ENCODE data around the gene CDC20. TPM values are rescaled to one million over a fixed set of nuclear protein-coding genes. Genes with fewer than 3 reads are reported as not detected.

The CDC20 gene
- polyA plus RNA-seq (2011; rRNA removed) (22.8 and 27.5 TPM in 2 replicates), polyA minus RNA-seq (2011; rRNA and poly(A)+ RNA removed) (41.6 and 47.4 TPM in 2 replicates)

- H3K4me3 ChIP-seq (ENCODE audit: low read depth, low read length): peak within 1 kb of the TSS; percentile 73
- TF ChIP-seq CTCF (IDR thresholded peaks at IDR 0.05; ENCODE audit: low read depth, low read length): no peak
- POLR2A ChIA-PET: interaction anchor here (0.5 to 2.5 kb wide), 10 partner anchors 9 to 132 kb away, joined by 3 to 25 read pairs (median 5); partner anchors contain the start of genes C1orf210, ELOVL1, MED8 and SZT2
- peaks cover 4% of the 10 kb centered on the region; the same call in 1 of the 2 replicates for H3K9me3 ChIP-seq (ENCODE audit: control insufficient read depth, insufficient read depth, low read length)
- peak within 1 kb of the TSS; percentile 83 for H3K27ac ChIP-seq (ENCODE audit: low read depth, low read length)
- CTCF ChIA-PET: interaction anchor here (0.6 to 2.3 kb wide), 5 partner anchors 16 to 443 kb away, joined by 3 to 15 read pairs (median 3); no protein-coding TSS in a partner anchor
- no peaks in the 10 kb centered on the region for H3K27me3 ChIP-seq (ENCODE audit: control insufficient read depth, insufficient read depth, low read length)
- DNase-seq (ENCODE audit: low read depth, low spot score): peak; percentile 82
These were observed at the start of gene CDC20 for GRCh38 chr1:43358746-43359693. Gene CDC20 (plus strand): TSS chr1:43358981. CDS start chr1:43359216, 235 bp downstream.

- CTCF ChIA-PET: no interaction called here
- Histone ChIP-seq H3K9me3 (ENCODE audit: control insufficient read depth, insufficient read depth, low read length) (no peaks in the 10 kb centered on the region; the same call in 1 of the 2 replicates), H3K27me3 (ENCODE audit: control insufficient read depth, insufficient read depth, low read length) (peaks cover 3% of the 10 kb centered on the region), H3K27ac (ENCODE audit: low read depth, low read length) (no peak overlapping the region), H3K4me3 (ENCODE audit: low read depth, low read length) (no peak overlapping the region)
- no peak for TF ChIP-seq CTCF (IDR thresholded peaks at IDR 0.05; ENCODE audit: low read depth, low read length)
- DNase-seq (ENCODE audit: low read depth, low spot score): no peak
- POLR2A ChIA-PET: no interaction called here
These were observed 49.3 kb upstream of the CDC20 start for GRCh38 chr1:43309405-43310025.

- Histone ChIP-seq H3K27me3 (ENCODE audit: control insufficient read depth, insufficient read depth, low read length) (no peaks in the 10 kb centered on the region), H3K4me3 (ENCODE audit: low read depth, low read length) (no peak overlapping the region), H3K27ac (ENCODE audit: low read depth, low read length) (no peak overlapping the region), H3K9me3 (ENCODE audit: control insufficient read depth, insufficient read depth, low read length) (no peaks in the 10 kb centered on the region; the same call in 1 of the 2 replicates)
- ChIA-PET POLR2A (no interaction called here), CTCF (no interaction called here)
- no peak for TF ChIP-seq CTCF (IDR thresholded peaks at IDR 0.05; ENCODE audit: low read depth, low read length)
- DNase-seq (ENCODE audit: low read depth, low spot score): no peak
These were observed 47.3 kb upstream of the CDC20 start for GRCh38 chr1:43311521-43311920.

GRCh38 chr1:43312212-43312623, 46.6 kb upstream of the CDC20 start:
- ChIA-PET POLR2A (no interaction called here), CTCF (no interaction called here)
- H3K4me3 ChIP-seq (ENCODE audit: low read depth, low read length): no peak overlapping the region
- H3K27me3 ChIP-seq (ENCODE audit: control insufficient read depth, insufficient read depth, low read length): no peaks in the 10 kb centered on the region
- H3K9me3 ChIP-seq (ENCODE audit: control insufficient read depth, insufficient read depth, low read length): no peaks in the 10 kb centered on the region; the same call in 1 of the 2 replicates
- no peak for TF ChIP-seq CTCF (IDR thresholded peaks at IDR 0.05; ENCODE audit: low read depth, low read length)
- no peak overlapping the region for H3K27ac ChIP-seq (ENCODE audit: low read depth, low read length)
- no peak for DNase-seq (ENCODE audit: low read depth, low spot score)

All from AG04450 (cell line).